Sigmoid colon (tissue), 4 donors: Measurements from ENCODE around the gene COLEC11.

Experiments
- CTCF ChIP-seq, 4 experiments: fragments of 450-650 bp in 3 of 4; fragments of 200-600 bp in 1 of 4; IDR thresholded peaks; one replicate each; pipeline ENCODE4 v1.5.1; 2016 to 2019; ENCODE audit warnings: antibody characterized with exemption in 4 of 4, mild to moderate bottlenecking in 3 of 4, moderate library complexity in 2 of 4
- EP300 ChIP-seq, 4 donors: sonication (generic); formaldehyde crosslinking; IDR thresholded peaks; one replicate each; pipeline ENCODE4 v1.6.1; 2017; ENCODE audit warnings: antibody characterized with exemption in 4 of 4
- POLR2A ChIP-seq, 2 donors: fragments of 450-650 bp; IDR thresholded peaks; one replicate each; pipeline ENCODE4 v1.6.1; 2016; ENCODE audit warnings: antibody characterized with exemption in 2 of 2, mild to moderate bottlenecking in 2 of 2, moderate library complexity in 2 of 2
- POLR2AphosphoS5 ChIP-seq, 4 donors: sonication (generic); formaldehyde crosslinking; IDR thresholded peaks; one replicate each; pipeline ENCODE4 v1.6.1; 2017; ENCODE audit warnings: antibody characterized with exemption in 4 of 4

- TF ChIP-seq CTCF (IDR thresholded peaks at IDR 0.05) = no peak
- TF ChIP-seq POLR2A (IDR thresholded peaks at IDR 0.05) = no peak
- TF ChIP-seq POLR2AphosphoS5 (IDR thresholded peaks at IDR 0.05) = no peak
- TF ChIP-seq EP300 (IDR thresholded peaks at IDR 0.05) = no peak
Observed at GRCh38 chr2:3678212-3678611, 83.3 kb downstream of the COLEC11 start.
